Measurements from ENCODE around the gene PON1. TPM values are rescaled to one million over a fixed set of nuclear protein-coding genes. Genes with fewer than 3 reads are reported as not detected.

The PON1 gene
- total RNA-seq, 4 donors from 2014 or later = not detected

GRCh38 chr7:95255691-95256090, 68.6 kb downstream of the PON1 start:
- intact Hi-C loops (cut with DNase I) = no loop called here
- H3K4me3 ChIP-seq (replicated peaks in 1 of 3) = no peak overlapping the region
- no peaks in the 10 kb centered on the region for H3K27me3 ChIP-seq
- no peak overlapping the region for H3K27ac ChIP-seq
- no peaks in the 10 kb centered on the region for H3K9me3 ChIP-seq
- TF ChIP-seq CTCF (IDR thresholded peaks at IDR 0.05) = no peak
- no peak for TF ChIP-seq POLR2A (IDR thresholded peaks at IDR 0.05)
- DNase-seq = no peak
- H3K36me3 ChIP-seq = no peaks in the 10 kb centered on the region
- no peaks in the 10 kb centered on the region for H3K4me1 ChIP-seq

- intact Hi-C loops (cut with DNase I) = no loop called here
- 92 to 100% methylated on average over 1 of the region's 1 CpG for WGBS, 2 donors
- no peak for DNase-seq
These were observed 70.3 kb downstream of the PON1 start for GRCh38 chr7:95253986-95254385.

GRCh38 chr7:95251966-95252365, 72.4 kb downstream of the PON1 start:
- TF ChIP-seq POLR2A (IDR thresholded peaks at IDR 0.05) (no peak), CTCF (IDR thresholded peaks at IDR 0.05) (no peak)

More at GRCh38 chr7:95253986-95254385, 70.3 kb downstream of the PON1 start:
- Histone ChIP-seq H3K36me3 (no peaks in the 10 kb centered on the region), H3K4me3 (replicated peaks in 1 of 3) (no peak overlapping the region), H3K4me1 (no peaks in the 10 kb centered on the region), H3K27me3 (no peaks in the 10 kb centered on the region), H3K27ac (no peak overlapping the region), H3K9me3 (no peaks in the 10 kb centered on the region)
- TF ChIP-seq POLR2A (IDR thresholded peaks at IDR 0.05) (no peak), CTCF (IDR thresholded peaks at IDR 0.05) (no peak)

GRCh38 chr7:95250571-95250970, 73.8 kb downstream of the PON1 start:
- no peak overlapping the region for H3K27ac ChIP-seq
- TF ChIP-seq POLR2A (IDR thresholded peaks at IDR 0.05) = no peak
- intact Hi-C loops (cut with DNase I) = no loop called here
- DNase-seq = no peak
- no peak overlapping the region for H3K4me3 ChIP-seq (replicated peaks in 1 of 3)
- WGBS, 2 donors = 79 to 86% methylated on average over 6 of the region's 6 CpGs
- H3K27me3 ChIP-seq = no peaks in the 10 kb centered on the region
- H3K9me3 ChIP-seq = no peaks in the 10 kb centered on the region
- H3K36me3 ChIP-seq = no peaks in the 10 kb centered on the region
- peaks cover 0 to 5% of the 10 kb centered on the region in 2 donors for H3K4me1 ChIP-seq

More at GRCh38 chr7:95251966-95252365, 72.4 kb downstream of the PON1 start:
- Histone ChIP-seq H3K36me3 (no peaks in the 10 kb centered on the region), H3K9me3 (no peaks in the 10 kb centered on the region), H3K4me1 (no peaks in the 10 kb centered on the region), H3K27ac (no peak overlapping the region), H3K4me3 (replicated peaks in 1 of 3) (no peak overlapping the region), H3K27me3 (no peaks in the 10 kb centered on the region)
- WGBS, 2 donors = 90 to 97% methylated on average over 1 of the region's 1 CpG
- DNase-seq = no peak
- intact Hi-C loops (cut with DNase I) = no loop called here

Small RNA genes lying within 50 kb of the gene (small RNA-seq; reads per million reads assigned to genes)
- not detected for gene AC004022.2

Other genes with a start within 250 kb of the PON1 start
- gene PON3, start 71.8 kb upstream of the PON1 start, total RNA-seq = 10 to 100 TPM in 2 of 4 donors, 1 to 10 TPM in 2; 4.2 to 11.8 (median 8.6) TPM
- gene PON2, start 110.5 kb upstream of the PON1 start, total RNA-seq = 10 to 100 TPM; 76.7 to 96.9 (median 94.2) TPM
- under 1 TPM in 1 of 4 donors, not detected in 3; 0.22 TPM for gene ASB4, start 161.4 kb upstream of the PON1 start, total RNA-seq

Data from thyroid gland (tissue), 4 donors.